Measurements from ENCODE around the gene ZMYM1.
"Not testable (repeated sequence)": the region's sequence is repeated elsewhere in the genome, so short reads cannot be mapped to it uniquely, and the experiment has no call there.

GRCh38 chr1:35142294-35142693, 63.1 kb downstream of the ZMYM1 start:
- TF ChIP-seq, protein P1, sequence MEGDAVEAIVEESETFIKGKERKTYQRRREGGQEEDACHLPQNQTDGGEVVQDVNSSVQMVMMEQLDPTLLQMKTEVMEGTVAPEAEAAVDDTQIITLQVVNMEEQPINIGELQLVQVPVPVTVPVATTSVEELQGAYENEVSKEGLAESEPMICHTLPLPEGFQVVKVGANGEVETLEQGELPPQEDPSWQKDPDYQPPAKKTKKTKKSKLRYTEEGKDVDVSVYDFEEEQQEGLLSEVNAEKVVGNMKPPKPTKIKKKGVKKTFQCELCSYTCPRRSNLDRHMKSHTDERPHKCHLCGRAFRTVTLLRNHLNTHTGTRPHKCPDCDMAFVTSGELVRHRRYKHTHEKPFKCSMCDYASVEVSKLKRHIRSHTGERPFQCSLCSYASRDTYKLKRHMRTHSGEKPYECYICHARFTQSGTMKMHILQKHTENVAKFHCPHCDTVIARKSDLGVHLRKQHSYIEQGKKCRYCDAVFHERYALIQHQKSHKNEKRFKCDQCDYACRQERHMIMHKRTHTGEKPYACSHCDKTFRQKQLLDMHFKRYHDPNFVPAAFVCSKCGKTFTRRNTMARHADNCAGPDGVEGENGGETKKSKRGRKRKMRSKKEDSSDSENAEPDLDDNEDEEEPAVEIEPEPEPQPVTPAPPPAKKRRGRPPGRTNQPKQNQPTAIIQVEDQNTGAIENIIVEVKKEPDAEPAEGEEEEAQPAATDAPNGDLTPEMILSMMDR (IDR thresholded peaks at IDR 0.05): not testable (repeated sequence)
- TF ChIP-seq POLR2A, EP300, POLR2AphosphoS5 (IDR thresholded peaks at IDR 0.05): not testable (repeated sequence)

Measured in gastroesophageal sphincter (tissue), 3 donors.